WTC11 (cell line): Measurements from ENCODE around the gene CFAP206. TPM values are rescaled to one million over a fixed set of nuclear protein-coding genes. Genes with fewer than 3 reads are reported as not detected.

Experiments
- ATAC-seq: fragments of 200-7000 bp; cut with Tn5 transposase; 2 replicates; pipeline ENCODE4 v1.10.0; 2021; ENCODE audit warnings: mild to moderate bottlenecking, moderate library complexity
- CTCF ChIA-PET: fragments of 300-600 bp; sonication (Branson Sonifier 250); formaldehyde crosslinking; loops from one replicate; lab custom pipeline; 2021; ENCODE audit warnings: antibody characterized with exemption; lab: Charles Lee
- POLR2A ChIA-PET: fragments of 350-600 bp; sonication (Branson Sonifier 250); formaldehyde crosslinking; loops from one replicate; lab custom pipeline; 2021; ENCODE audit warnings: antibody characterized with exemption; lab: Charles Lee
- DNase-seq: peaks from one replicate; pipeline ENCODE4 v3.0.0; 2021; ENCODE audit warnings: low spot score
- H3K27ac Mint-ChIP-seq: 2 replicates; pipeline ENCODE4 v1.8.0; 2021; ENCODE audit warnings: mixed read lengths
- H3K27me3 Mint-ChIP-seq: 2 replicates; pipeline ENCODE4 v1.8.0; 2021; ENCODE audit warnings: low read depth, mild to moderate bottlenecking, moderate library complexity, mixed read lengths
- H3K36me3 Mint-ChIP-seq: 2 replicates; pipeline ENCODE4 v1.8.0; 2021; ENCODE audit warnings: mixed read lengths
- H3K4me1 Mint-ChIP-seq: 2 replicates; pipeline ENCODE4 v1.8.0; 2022; ENCODE audit warnings: mixed read lengths
- H3K4me3 Mint-ChIP-seq: 2 replicates; pipeline ENCODE4 v1.8.0; 2021; ENCODE audit warnings: mild to moderate bottlenecking, moderate library complexity, mixed read lengths
- H3K9me3 Mint-ChIP-seq: 2 replicates; pipeline ENCODE4 v1.8.0; 2021; ENCODE audit warnings: mixed read lengths
- ATF3 ChIP-seq: sonication (generic); formaldehyde crosslinking; conservative IDR thresholded peaks from 2 replicates; pipeline ENCODE4 v1.8.1; 2022; ENCODE audit warnings: mild to moderate bottlenecking, missing genetic modification reagents
- ELF4 ChIP-seq: sonication (generic); formaldehyde crosslinking; IDR thresholded peaks from 2 replicates; pipeline ENCODE4 v1.8.1; 2022; ENCODE audit warnings: low read depth, mild to moderate bottlenecking, moderate library complexity, missing genetic modification reagents
- ESRRA ChIP-seq: sonication (generic); formaldehyde crosslinking; IDR thresholded peaks from 2 replicates; pipeline ENCODE4 v1.8.1; 2022; ENCODE audit warnings: mild to moderate bottlenecking, missing genetic modification reagents, borderline replicate concordance
- ETV6 ChIP-seq: sonication (generic); formaldehyde crosslinking; IDR thresholded peaks from 2 replicates; pipeline ENCODE4 v1.8.1; 2022; ENCODE audit warnings: mild to moderate bottlenecking, missing genetic modification reagents
- FOXK1 ChIP-seq: sonication (generic); formaldehyde crosslinking; IDR thresholded peaks from 2 replicates; pipeline ENCODE4 v1.8.0; 2022; ENCODE audit warnings: mild to moderate bottlenecking, moderate library complexity, missing genetic modification reagents
- HMGA2 ChIP-seq: fragments of 250-450 bp; sonication (Bioruptor Pico); IDR thresholded peaks from 2 replicates; pipeline ENCODE4 v1.4.0; 2021; ENCODE audit warnings: mild to moderate bottlenecking, moderate library complexity
- JAZF1 ChIP-seq: fragments of 250-450 bp; sonication (Bioruptor Pico); IDR thresholded peaks from 2 replicates; pipeline ENCODE4 v1.9.0; 2021; ENCODE audit warnings: moderate library complexity, mild to moderate bottlenecking, inconsistent platforms
- JUN ChIP-seq: sonication (generic); formaldehyde crosslinking; IDR thresholded peaks from 2 replicates; pipeline ENCODE4 v1.8.0; 2023; ENCODE audit warnings: mild to moderate bottlenecking, missing genetic modification reagents
- NFATC4 ChIP-seq: fragments of 250-450 bp; sonication (Bioruptor Pico); IDR thresholded peaks from 2 replicates; pipeline ENCODE4 v1.9.0; 2021; ENCODE audit warnings: mild to moderate bottlenecking
- NR1H2 ChIP-seq: sonication (generic); formaldehyde crosslinking; IDR thresholded peaks from 2 replicates; pipeline ENCODE4 v1.9.0; 2021; ENCODE audit warnings: mild to moderate bottlenecking, moderate library complexity, missing genetic modification reagents
- PREB ChIP-seq: sonication (generic); formaldehyde crosslinking; IDR thresholded peaks from 2 replicates; pipeline ENCODE4 v1.8.1; 2022; ENCODE audit warnings: mild to moderate bottlenecking, missing genetic modification reagents, moderate library complexity, borderline replicate concordance
- RORB ChIP-seq: fragments of 250-450 bp; sonication (Bioruptor Pico); IDR thresholded peaks from 2 replicates; pipeline ENCODE4 v1.9.0; 2021; ENCODE audit warnings: mild to moderate bottlenecking
- SP1 ChIP-seq: sonication (generic); formaldehyde crosslinking; conservative IDR thresholded peaks from 2 replicates; pipeline ENCODE4 v1.8.1; 2022; ENCODE audit warnings: missing genetic modification reagents
- ZNF121 ChIP-seq: sonication (generic); formaldehyde crosslinking; IDR thresholded peaks from 2 replicates; pipeline ENCODE4 v1.8.0; 2023; ENCODE audit warnings: missing genetic modification reagents
- ZNF423 ChIP-seq: fragments of 250-450 bp; sonication (Bioruptor Pico); IDR thresholded peaks from 2 replicates; pipeline ENCODE4 v2.1.2; 2022; ENCODE audit warnings: mild to moderate bottlenecking, moderate library complexity
- total RNA-seq: library from RNA; stranded (reverse); gene quantifications from 3 replicates; pipeline ENCODE4 v1.2.3, GENCODE V29; 2021
- TF ChIP-seq, protein P1 (sequence below): sonication (generic); formaldehyde crosslinking; IDR thresholded peaks from 2 replicates; pipeline ENCODE4 v1.8.0; 2022; ENCODE audit warnings: mild to moderate bottlenecking, missing genetic modification reagents
- TF ChIP-seq, protein P2 (sequence below): sonication (generic); formaldehyde crosslinking; IDR thresholded peaks from 2 replicates; pipeline ENCODE4 v1.8.1; 2022; ENCODE audit warnings: low read depth, mild to moderate bottlenecking, moderate library complexity, missing genetic modification reagents, borderline replicate concordance
- TF ChIP-seq, protein P3 (sequence below): sonication (generic); formaldehyde crosslinking; IDR thresholded peaks from 2 replicates; pipeline ENCODE4 v1.8.1; 2022; ENCODE audit warnings: low read depth, missing genetic modification reagents, borderline replicate concordance

Gene CFAP206
- total RNA-seq, 1 experiment from 2014 or later = not detected

DNA sequence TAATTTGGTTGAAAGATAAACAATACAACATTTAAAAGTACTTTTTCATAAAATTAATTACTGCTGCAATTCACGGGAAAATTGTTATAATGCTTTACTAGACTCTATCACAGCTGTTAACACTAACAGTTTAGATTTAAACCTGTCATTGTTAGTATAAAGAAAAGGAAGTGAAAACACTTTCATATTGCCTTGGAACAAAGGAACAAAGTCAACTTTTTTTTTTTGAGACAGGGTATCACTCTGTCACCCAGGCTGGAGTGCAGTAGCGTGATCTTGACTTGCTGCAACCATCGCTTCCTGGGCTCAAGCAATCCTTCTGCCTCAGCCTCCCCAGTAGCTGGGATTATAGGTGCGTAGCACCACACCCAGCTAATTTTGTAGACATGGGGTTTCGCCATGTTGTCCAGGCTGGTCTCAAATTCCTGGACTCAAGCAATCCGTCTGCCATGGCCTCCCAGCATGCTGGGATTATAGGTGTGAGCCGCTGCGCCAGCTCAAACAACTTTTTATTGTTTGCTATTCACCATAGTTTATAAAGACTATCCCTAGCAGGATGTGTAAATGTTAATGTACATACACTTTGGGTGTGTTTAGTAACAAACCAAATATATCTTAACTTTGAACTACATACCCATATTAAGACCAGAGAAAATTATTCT lies 87.1 kb downstream of the CFAP206 start (continued):
- no peak for TF ChIP-seq JUN (CRISPR knock-in tag)

DNA sequence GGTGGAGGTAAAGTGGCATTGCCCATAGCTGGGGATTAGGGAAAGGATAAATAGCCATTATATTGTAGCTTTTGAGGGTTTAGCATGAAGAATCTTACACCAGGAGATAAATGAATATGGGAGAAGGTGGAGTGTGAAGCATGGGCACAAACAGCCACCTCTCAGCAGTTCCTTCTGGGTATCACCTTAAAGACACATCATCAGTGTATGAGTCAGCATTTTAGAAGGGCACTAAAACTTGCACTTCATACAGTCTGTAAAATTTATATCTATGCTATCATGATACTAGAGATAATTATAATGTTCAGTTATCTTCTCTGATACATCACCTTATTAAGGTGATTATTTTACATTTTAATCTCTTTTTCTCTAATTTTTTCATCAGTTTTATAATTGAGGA lies 90.3 kb downstream of the CFAP206 start:
- no peaks in the 10 kb centered on the region for H3K36me3 Mint-ChIP-seq
- DNase-seq (no peak), ATAC-seq (no peak)
- ChIA-PET POLR2A (no interaction called here), CTCF (interaction anchor here (0.9 to 1.5 kb wide), 2 partner anchors 105 to 419 kb away, joined by 3 to 5 read pairs; no protein-coding TSS in a partner anchor)
- no peak overlapping the region for H3K4me3 Mint-ChIP-seq
- H3K9me3 Mint-ChIP-seq = no peaks in the 10 kb centered on the region
- no peaks in the 10 kb centered on the region for H3K27me3 Mint-ChIP-seq
- no peaks in the 10 kb centered on the region for H3K4me1 Mint-ChIP-seq
- no peak for TF ChIP-seq JAZF1 (CRISPR knock-in tag)
- TF ChIP-seq, protein P1, sequence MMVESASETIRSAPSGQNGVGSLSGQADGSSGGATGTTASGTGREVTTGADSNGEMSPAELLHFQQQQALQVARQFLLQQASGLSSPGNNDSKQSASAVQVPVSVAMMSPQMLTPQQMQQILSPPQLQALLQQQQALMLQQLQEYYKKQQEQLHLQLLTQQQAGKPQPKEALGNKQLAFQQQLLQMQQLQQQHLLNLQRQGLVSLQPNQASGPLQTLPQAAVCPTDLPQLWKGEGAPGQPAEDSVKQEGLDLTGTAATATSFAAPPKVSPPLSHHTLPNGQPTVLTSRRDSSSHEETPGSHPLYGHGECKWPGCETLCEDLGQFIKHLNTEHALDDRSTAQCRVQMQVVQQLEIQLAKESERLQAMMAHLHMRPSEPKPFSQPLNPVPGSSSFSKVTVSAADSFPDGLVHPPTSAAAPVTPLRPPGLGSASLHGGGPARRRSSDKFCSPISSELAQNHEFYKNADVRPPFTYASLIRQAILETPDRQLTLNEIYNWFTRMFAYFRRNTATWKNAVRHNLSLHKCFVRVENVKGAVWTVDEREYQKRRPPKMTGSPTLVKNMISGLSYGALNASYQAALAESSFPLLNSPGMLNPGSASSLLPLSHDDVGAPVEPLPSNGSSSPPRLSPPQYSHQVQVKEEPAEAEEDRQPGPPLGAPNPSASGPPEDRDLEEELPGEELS (CRISPR knock-in tag) = no peak
- TF ChIP-seq HMGA2 (CRISPR knock-in tag) = no peak
- no peak for TF ChIP-seq ESRRA (CRISPR knock-in tag)
- no peak for TF ChIP-seq ELF4
- no peak for TF ChIP-seq SP1 (CRISPR knock-in tag)
- TF ChIP-seq ATF3 (CRISPR knock-in tag) = no peak
- no peak for TF ChIP-seq ETV6 (CRISPR knock-in tag)
- TF ChIP-seq, protein P2, sequence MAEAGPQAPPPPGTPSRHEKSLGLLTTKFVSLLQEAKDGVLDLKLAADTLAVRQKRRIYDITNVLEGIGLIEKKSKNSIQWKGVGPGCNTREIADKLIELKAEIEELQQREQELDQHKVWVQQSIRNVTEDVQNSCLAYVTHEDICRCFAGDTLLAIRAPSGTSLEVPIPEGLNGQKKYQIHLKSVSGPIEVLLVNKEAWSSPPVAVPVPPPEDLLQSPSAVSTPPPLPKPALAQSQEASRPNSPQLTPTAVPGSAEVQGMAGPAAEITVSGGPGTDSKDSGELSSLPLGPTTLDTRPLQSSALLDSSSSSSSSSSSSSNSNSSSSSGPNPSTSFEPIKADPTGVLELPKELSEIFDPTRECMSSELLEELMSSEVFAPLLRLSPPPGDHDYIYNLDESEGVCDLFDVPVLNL (CRISPR knock-in tag) = no peak
- no peak for TF ChIP-seq FOXK1 (CRISPR knock-in tag)
- TF ChIP-seq, protein P3, sequence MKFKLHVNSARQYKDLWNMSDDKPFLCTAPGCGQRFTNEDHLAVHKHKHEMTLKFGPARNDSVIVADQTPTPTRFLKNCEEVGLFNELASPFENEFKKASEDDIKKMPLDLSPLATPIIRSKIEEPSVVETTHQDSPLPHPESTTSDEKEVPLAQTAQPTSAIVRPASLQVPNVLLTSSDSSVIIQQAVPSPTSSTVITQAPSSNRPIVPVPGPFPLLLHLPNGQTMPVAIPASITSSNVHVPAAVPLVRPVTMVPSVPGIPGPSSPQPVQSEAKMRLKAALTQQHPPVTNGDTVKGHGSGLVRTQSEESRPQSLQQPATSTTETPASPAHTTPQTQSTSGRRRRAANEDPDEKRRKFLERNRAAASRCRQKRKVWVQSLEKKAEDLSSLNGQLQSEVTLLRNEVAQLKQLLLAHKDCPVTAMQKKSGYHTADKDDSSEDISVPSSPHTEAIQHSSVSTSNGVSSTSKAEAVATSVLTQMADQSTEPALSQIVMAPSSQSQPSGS (CRISPR knock-in tag) = no peak
- TF ChIP-seq ZNF121 (CRISPR knock-in tag) = no peak
- no peak for TF ChIP-seq RORB (CRISPR knock-in tag)
- TF ChIP-seq PREB (CRISPR knock-in tag) = no peak
- TF ChIP-seq NFATC4 (CRISPR knock-in tag) = no peak
- no peak for TF ChIP-seq ZNF423
- H3K27ac Mint-ChIP-seq = no peak overlapping the region

DNA sequence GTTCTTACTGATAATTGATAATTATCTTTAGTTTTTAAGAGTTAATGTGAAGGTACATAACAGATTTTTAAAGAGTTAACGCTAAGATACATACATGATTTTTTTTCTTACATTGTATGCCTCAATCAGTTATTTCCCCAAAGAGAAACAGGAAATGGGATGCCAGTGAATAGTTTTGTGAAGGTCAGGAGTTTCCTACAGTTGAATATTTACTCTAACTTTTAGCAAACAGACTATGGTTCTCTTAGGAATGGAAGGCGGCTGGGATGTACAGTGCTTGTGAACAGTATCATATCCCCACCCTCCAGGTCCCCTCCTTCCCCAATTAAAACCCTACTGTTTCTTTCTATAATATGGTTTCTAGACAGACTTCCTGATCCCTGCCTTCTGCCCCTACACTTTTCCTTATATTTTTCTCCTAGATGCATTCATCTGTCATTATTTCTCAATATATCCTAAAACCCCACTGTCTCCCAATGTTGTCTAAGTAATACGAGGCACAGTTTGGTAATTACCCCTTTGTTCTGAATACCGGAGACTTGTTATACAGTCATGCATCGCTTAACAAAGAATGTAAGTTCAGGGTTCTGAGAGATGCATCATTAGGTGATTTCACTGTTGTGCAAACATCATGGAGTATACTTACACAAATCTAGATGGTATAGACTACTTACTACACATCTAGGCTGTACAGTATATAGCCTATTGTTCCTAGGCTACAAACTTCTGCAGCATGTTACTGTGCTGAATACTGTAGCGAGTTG lies 94.2 kb downstream of the CFAP206 start:
- no peak overlapping the region for H3K4me3 Mint-ChIP-seq
- ChIA-PET POLR2A (no interaction called here), CTCF (interaction anchor here (1.6 kb wide), 1 partner anchor 435 kb away, joined by 4 read pairs; no protein-coding TSS in a partner anchor)
- no peak overlapping the region for H3K27ac Mint-ChIP-seq
- TF ChIP-seq NR1H2 (CRISPR knock-in tag) = no peak
- H3K9me3 Mint-ChIP-seq = no peaks in the 10 kb centered on the region
- ATAC-seq (no peak), DNase-seq (no peak)
- H3K27me3 Mint-ChIP-seq = no peaks in the 10 kb centered on the region
- H3K4me1 Mint-ChIP-seq = no peaks in the 10 kb centered on the region
- no peaks in the 10 kb centered on the region for H3K36me3 Mint-ChIP-seq
